PFSK-1 (cell line): ENCODE data around the gene TMOD3.

Experiments used
- FOXP2 ChIP-seq: optimal IDR thresholded peaks from 2 replicates; pipeline ENCODE3; 2011; ENCODE audit warnings: borderline replicate concordance, control low read depth, inconsistent platforms; ENCODE audit not compliant: insufficient read depth; ENCODE audit errors: extremely low read length, extremely low read depth
- POLR2AphosphoS5 ChIP-seq: IDR thresholded peaks from 2 replicates; pipeline ENCODE4 v1.6.1; 2012; ENCODE audit warnings: low read depth, mild to moderate bottlenecking, control low read depth, low read length, moderate library complexity
- REST ChIP-seq, 2 experiments: IDR thresholded peaks; 2 replicates each; pipeline versions ENCODE4 v1.6.1 to v1.8.0; 2011 to 2012; ENCODE audit warnings: low read depth in 2 of 2, low read length in 2 of 2, control low read depth in 1 of 2, inconsistent platforms in 1 of 2, mild to moderate bottlenecking in 1 of 2, moderate library complexity in 1 of 2; ENCODE audit not compliant: insufficient read depth in 1 of 2
- SIN3A ChIP-seq: IDR thresholded peaks from 2 replicates; pipeline ENCODE4 v1.6.1; 2012; ENCODE audit warnings: mild to moderate bottlenecking, low read length, moderate library complexity, borderline replicate concordance; ENCODE audit not compliant: insufficient read depth
- TAF1 ChIP-seq: IDR thresholded peaks from 2 replicates; pipeline ENCODE4 v1.6.1; 2012; ENCODE audit warnings: low read length, control low read depth, borderline replicate concordance; ENCODE audit not compliant: insufficient read depth

Gene TMOD3

GRCh38 chr15:51947124-51947523 is 117.7 kb downstream of the TMOD3 start:
- TF ChIP-seq REST (IDR thresholded peaks at IDR 0.05; ENCODE audit: insufficient read depth in 1 of 2, low read depth in 2 of 2, low read length in 2 of 2), result no peak
- no peak for TF ChIP-seq SIN3A
- TF ChIP-seq FOXP2, result no peak
- TF ChIP-seq TAF1, result no peak
- no peak for TF ChIP-seq POLR2AphosphoS5

- TF ChIP-seq FOXP2, result no peak
- TF ChIP-seq SIN3A, result no peak
- TF ChIP-seq POLR2AphosphoS5, result no peak
- TF ChIP-seq REST (IDR thresholded peaks at IDR 0.05; ENCODE audit: insufficient read depth in 1 of 2, low read depth in 2 of 2, low read length in 2 of 2), result no peak
- no peak for TF ChIP-seq TAF1
These were observed 123.4 kb downstream of the TMOD3 start for GRCh38 chr15:51952805-51953204.

GRCh38 chr15:51955504-51955903 is 126.1 kb downstream of the TMOD3 start:
- TF ChIP-seq TAF1, result no peak
- TF ChIP-seq REST (IDR thresholded peaks at IDR 0.05; ENCODE audit: insufficient read depth in 1 of 2, low read depth in 2 of 2, low read length in 2 of 2), result no peak
- TF ChIP-seq POLR2AphosphoS5, result no peak
- TF ChIP-seq SIN3A, result no peak
- no peak for TF ChIP-seq FOXP2
